GM21515 (cell line): ENCODE results near the gene ENOX2.
"Not testable (repeated sequence)": the region's sequence is repeated elsewhere in the genome, so short reads cannot be mapped to it uniquely, and the experiment has no call there.

ENCODE experiments used
- ATAC-seq: cut with Tn5 transposase; IDR thresholded peaks from one replicate; pipeline ENCODE4 v1.9.1; 2021; ENCODE audit not compliant: unreplicated experiment

ENOX2 gene

DNA sequence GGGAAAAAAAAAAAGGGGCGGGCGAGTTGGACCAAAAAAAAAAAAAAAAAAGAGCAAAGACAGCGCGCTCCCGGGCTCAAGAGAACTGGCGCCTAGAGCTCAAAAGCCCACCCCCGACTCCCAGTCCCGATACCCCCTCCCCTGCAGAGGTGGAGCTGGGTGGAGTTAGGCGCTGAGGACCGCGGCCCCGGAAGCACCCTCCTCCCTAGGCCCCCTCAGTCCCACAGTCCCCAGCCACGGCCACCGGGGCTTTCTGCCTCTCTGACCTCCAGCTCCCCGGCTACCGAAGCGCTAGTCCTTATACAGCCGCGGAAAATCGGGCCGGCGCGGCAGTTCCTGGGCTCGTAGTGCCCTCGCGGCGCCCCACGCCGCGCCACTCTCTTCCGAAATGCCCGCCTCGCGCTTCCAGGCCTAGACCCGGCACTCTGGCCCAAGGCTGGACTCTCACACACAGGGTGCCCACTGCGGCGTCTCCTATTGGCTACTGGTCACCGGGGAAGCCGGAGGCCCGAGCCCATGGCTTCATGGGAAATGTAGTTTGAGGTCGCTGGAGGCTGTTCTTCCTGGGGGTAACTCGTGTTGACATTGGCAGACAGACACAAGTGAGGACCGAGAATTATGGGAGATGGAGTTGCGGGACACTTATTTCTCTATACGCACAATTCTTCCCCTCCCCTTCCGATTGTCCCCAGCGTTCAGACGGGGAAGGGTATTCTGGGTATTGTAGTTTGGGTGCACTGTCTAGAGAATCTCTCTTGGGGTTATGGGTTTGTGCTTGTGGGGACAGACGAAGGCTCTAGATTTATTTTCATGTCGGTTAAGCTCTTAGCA lies at the start of gene ENOX2:
Gene ENOX2, minus strand, starts transcription at position 427 of the 831 bp plus-strand sequence. CDS start 199,993 bp downstream, outside the sequence.
- ATAC-seq, result peak; percentile 99

DNA sequence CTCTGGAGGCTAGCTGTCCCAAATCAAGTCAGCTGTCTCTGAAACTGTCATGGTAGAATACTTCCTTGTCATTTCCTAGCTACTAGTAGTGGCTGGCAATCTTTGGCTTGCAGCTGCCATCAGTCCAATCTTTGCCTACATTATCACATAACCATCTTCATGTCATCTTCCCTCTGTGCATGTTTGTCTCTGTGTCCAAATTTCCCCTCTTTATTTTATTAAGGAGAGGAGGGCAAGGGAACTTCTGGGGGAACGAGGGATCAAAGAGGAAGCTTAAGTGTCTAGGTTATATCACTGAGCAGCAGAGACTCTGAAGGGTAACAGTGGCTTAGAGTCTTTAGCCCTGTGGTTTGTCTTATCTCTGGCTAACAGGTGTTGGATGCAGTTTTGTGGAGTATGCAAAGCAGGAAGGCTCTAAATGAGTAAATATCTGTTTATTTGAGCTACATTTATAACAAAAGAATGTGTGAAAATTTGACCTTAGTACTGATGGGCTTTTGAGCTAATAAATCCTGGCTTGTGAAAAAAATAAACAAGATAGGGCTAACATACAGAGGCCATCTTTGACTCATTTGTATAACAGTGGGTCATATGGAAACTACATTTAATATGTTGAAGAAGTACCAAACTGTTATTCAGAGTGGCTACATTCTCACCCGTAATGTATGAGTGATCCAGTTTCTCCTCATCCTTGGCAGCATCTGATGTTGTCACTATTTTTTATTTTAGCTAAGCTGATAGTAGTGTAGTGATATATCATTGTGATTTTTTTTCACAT lies 49.4 kb upstream of the ENOX2 start:
- ATAC-seq, result peak; percentile 91

GRCh38 chrX:130944230-130944629 lies 41.2 kb upstream of the ENOX2 start:
- no peak for ATAC-seq

GRCh38 chrX:130937101-130937500 lies 34.1 kb upstream of the ENOX2 start:
- no peak for ATAC-seq

DNA sequence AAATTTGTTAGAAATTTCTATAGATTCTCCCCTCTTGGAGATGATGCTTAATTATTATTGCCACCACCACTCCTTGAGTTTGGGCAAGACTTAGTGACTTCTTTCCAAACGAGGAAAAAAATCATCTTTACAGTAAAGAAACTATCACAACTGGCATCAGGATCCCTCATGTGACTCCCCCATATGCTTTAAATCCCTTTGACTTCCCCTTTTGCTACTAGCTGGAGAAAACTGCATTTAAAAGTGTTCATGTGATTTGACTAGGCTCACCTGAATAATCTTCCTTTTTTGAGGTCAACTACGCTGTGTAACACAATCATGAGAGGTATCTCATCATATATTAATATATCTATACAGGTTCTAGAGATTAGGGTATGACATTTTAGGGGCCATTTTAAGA lies 30.3 kb upstream of the ENOX2 start:
- ATAC-seq, result no peak

DNA sequence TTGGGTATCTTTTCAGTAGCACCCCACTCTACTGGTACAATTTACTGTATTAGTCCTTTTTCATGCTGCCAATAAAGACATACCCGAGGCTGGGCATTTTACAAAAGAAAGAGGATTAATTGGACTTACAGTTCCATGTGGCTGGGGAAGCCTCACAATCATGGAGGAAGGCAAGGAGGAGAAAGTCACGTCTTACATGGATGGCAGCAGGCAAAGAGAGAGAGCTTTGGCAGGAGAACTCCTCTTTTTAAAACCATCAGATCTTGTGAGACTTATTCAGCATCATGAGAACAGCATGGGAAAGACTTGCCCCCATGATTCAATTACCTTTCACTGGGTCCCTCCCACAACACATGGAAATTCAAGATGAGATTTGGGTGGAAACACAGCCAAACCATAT lies 17.4 kb upstream of the ENOX2 start:
- ATAC-seq, result not testable (repeated sequence)

DNA sequence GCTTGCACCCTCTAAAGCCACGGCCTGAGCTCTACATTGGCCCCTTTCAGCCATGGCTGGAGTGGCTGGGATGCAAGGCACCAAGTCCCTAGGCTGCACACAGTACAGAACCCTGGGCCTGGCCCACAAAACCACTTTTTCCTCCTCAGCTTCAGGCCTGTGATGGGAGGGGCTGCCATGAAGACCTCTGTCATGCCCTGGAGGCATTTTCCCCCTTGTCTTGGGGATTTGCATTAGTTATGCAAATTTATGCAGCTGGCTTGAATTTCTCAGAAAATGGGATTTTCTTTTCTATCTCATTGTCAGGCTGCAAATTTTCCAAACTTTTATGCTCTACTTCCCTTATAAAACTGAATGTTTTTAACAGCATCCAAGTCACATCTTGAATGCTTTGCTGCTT lies 16.7 kb upstream of the ENOX2 start:
- ATAC-seq, result not testable (repeated sequence)

GRCh38 chrX:130918498-130918897 lies 15.5 kb upstream of the ENOX2 start:
- ATAC-seq, result not testable (repeated sequence)

DNA sequence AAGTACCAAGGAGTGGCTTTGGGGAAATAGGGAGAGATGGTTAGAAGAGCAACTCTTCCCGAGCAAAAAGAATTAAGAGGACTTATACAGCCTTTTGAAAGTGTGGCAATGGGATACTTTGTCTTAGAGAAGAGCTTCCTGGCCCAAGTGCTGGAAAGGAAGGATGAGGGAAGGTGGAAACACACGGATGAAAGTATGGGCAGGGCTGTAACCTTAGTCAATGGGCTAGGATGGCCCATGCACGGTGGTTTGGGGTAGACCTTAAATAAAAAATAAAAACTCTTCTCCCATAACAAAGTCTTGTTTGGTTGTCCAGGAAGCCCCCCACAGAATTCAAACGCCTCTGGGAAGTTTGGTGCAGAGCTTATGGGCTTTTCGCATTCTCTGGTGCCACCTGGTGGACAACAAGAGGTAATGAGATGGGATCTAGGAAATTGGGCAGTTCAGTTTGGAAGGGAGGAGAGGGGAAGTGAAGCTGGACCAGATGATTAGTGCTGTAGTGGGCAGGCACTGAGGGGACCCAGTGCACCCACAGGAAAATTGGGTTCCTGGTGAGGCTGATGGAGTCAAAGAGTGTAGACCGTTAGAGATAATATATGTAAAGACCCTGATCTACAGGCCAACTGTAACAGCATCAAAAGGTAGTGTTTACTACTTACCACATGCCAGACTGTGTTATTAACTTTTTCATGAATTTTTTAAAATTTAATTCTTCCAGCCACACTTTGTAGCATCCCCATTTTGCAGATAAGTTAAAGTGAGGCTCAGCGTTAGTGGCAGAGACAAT lies 13.8 kb upstream of the ENOX2 start:
- ATAC-seq, result no peak

GRCh38 chrX:130915302-130915701 lies 12.3 kb upstream of the ENOX2 start:
- ATAC-seq, result no peak

DNA sequence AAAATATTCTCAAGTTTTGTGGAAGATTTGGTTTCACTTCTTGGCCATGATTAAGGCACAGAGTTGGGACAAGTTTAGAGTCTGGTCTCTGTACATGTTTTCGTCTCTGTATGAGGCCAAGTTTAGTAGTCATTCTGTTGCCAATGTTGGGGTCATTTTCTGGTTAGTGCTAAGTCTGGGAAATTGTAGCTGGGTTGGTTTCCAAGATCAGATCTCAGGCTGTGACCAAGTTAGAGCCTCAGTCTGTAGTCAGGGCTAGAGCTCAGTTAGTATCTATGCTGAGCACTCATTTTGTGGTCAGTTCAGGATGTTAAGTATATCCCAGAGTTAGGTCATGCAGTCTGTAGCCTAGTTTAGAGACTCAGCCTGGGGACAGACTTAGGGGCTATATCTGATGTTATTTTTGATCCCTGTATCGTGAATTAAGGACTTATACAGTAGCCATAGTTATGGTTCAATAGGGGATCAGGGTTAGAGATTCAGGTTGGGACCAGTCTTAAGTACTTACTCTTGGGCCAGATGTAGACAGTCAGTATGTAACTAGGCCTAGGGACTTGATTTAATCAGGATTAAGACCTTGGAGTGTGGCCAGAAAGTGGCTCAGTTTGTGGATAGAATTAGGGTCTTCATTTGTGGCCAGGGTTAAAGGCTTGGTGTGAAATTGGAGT lies 6.6 kb upstream of the ENOX2 start:
- ATAC-seq, result no peak

- ATAC-seq, result no peak
These were observed 3.8 kb upstream of the ENOX2 start for GRCh38 chrX:130906776-130907175.

DNA sequence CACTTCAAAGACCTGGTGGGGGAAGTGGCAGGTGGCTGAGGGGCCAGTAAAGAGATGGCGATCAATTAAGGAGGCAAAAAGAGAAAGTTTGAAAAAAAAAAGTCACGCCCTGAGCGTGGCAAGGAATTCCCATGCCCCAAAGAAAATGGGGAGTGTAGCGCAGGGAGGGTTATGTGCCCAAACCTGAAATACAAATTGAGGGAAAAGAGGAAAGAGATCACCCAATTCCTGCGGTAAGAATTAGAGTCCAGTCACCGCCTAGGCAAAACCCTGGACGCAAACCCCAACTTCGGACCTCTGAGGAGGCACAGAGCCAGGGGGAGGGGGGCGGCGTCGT lies 595 bp downstream of the ENOX2 start:
- no peak for ATAC-seq

- ATAC-seq, result no peak
These were observed 6.1 kb downstream of the ENOX2 start for GRCh38 chrX:130896802-130897501.

DNA sequence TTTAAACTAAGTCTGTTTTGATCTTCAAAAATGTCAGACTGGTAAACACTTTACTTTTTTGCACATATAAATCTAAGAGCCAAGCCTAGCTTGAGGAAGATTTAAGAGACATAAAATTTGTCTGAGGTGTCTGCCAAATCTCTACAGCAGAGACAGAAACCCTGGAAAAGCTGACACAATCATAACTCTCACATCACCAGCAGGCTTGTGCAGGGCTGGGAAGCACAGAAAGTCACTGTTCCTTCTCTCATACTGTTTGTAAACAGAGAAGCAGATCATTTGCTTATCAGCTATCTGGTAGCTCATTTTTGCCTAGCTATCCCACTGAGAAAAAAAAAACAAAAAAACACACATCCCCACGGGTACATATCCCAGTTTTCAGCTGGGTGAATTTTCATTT lies 7.0 kb downstream of the ENOX2 start:
- no peak for ATAC-seq

DNA sequence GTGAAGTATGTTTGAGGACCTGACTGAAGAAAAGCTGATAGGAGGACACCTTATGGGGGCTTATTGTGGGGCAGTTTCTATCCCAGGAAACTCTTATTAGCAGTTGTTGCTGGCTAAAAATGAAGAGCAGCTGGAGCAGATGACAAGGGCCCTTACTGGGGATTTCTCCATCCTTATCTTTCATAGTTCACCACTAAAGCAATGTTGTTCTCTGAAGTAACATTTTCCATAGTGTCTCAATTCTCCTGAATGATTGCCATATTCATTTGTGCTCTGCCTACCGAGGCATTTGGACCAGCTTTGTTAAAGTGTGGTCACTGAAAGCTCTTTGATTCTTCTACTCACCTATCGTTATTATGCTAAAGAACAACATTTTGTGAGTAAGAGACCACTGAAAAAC lies 7.7 kb downstream of the ENOX2 start:
- ATAC-seq, result no peak

DNA sequence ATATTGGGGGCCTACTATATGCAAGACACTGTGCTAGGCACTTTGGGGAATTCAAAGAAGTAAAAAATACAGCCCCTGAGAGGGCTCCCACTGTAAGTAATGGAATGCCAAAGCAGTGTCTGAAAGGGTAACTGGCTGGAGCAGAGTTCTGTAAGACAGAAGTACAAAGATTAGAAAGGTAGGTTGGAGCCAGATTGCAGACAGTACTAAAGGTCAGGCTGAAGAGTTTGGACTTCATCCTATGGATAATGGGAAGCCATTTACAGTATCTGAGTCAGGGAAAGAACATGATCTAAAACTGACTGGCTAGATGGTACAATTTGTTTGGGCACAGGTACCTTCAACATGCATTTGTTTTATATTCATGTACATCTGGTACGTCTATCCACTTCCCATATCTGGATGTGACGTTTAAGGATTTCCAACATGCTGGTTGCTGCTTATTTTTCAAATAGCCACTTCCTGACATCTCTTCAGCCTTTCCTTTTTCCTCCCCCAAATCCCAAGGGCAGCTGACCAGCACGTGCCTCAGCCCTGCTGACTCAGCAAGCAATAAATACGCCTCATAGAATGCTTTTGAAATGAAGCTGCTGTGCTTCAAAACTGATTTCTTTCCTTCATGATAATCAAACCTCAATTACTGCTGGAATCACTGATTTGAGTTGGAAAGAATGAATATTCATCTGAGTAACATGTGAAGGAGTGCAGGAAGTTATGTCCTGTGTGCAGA lies 9.5 kb downstream of the ENOX2 start:
- no peak for ATAC-seq

GRCh38 chrX:130887376-130887775 lies 15.6 kb downstream of the ENOX2 start:
- no peak for ATAC-seq

GRCh38 chrX:130885996-130886395 lies 17.0 kb downstream of the ENOX2 start:
- ATAC-seq, result no peak

DNA sequence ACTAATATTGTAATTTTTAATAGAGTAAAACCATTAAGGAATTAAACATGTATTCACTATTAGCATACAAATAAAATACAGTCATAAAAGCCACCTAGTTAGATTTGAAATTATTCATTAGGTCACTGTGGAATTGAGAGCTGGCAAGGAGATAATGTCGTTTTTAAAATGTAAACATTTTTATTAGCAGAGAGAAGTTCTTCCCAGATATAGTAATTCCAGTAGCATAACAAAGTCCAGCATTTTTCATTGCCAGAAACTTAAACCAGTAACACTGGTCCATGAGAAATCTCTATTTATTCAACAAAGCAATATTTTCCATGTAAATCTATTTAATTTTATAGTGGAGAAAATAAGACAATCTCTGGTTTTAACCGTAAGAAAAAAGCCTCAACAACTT lies 17.5 kb downstream of the ENOX2 start:
- no peak for ATAC-seq
